ENCODE measurements around the gene C18orf63.

DNA sequence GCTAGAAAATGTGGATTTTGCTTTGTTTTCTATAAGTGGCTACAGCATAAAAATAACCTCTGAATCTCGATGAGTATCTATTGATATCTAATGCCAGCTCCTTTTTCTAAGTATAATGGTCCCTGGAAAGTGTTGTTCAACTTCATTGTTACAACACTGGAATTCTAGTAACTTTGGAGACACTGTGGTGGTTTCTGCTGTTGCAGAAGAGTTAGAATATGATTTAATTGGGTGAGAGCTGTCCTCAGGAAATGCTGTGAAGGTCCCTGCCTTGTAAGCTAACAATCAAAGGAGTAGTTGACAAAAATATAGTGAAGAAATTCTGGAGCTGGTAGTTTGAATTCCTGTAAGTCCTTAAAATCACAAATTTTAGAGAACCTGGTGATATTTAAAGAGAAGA is 62.1 kb downstream of the C18orf63 start:
- TF ChIP-seq, protein P1, sequence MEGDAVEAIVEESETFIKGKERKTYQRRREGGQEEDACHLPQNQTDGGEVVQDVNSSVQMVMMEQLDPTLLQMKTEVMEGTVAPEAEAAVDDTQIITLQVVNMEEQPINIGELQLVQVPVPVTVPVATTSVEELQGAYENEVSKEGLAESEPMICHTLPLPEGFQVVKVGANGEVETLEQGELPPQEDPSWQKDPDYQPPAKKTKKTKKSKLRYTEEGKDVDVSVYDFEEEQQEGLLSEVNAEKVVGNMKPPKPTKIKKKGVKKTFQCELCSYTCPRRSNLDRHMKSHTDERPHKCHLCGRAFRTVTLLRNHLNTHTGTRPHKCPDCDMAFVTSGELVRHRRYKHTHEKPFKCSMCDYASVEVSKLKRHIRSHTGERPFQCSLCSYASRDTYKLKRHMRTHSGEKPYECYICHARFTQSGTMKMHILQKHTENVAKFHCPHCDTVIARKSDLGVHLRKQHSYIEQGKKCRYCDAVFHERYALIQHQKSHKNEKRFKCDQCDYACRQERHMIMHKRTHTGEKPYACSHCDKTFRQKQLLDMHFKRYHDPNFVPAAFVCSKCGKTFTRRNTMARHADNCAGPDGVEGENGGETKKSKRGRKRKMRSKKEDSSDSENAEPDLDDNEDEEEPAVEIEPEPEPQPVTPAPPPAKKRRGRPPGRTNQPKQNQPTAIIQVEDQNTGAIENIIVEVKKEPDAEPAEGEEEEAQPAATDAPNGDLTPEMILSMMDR (conservative IDR thresholded peaks at IDR 0.05; ENCODE audit: low read depth, low read length), result no peak
- TF ChIP-seq POLR2A (IDR thresholded peaks at IDR 0.05; ENCODE audit: low read depth, low read length), result no peak
- no peak for TF ChIP-seq BHLHE40 (IDR thresholded peaks at IDR 0.05; ENCODE audit: low read depth, low read length)
- no peak for TF ChIP-seq RCOR1 (IDR thresholded peaks at IDR 0.05; ENCODE audit: insufficient replicate concordance, low read length)
- no peak for TF ChIP-seq RAD21 (IDR thresholded peaks at IDR 0.05; ENCODE audit: low read length)
- TF ChIP-seq NFE2L2 (IDR thresholded peaks at IDR 0.05; ENCODE audit: low read depth, low read length), result no peak
- TF ChIP-seq, protein P2, sequence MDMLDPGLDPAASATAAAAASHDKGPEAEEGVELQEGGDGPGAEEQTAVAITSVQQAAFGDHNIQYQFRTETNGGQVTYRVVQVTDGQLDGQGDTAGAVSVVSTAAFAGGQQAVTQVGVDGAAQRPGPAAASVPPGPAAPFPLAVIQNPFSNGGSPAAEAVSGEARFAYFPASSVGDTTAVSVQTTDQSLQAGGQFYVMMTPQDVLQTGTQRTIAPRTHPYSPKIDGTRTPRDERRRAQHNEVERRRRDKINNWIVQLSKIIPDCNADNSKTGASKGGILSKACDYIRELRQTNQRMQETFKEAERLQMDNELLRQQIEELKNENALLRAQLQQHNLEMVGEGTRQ (IDR thresholded peaks at IDR 0.05; ENCODE audit: low read depth, low read length), result no peak
- TF ChIP-seq RFX5 (IDR thresholded peaks at IDR 0.05; ENCODE audit: low read depth, low read length), result no peak
- TF ChIP-seq SMC3 (IDR thresholded peaks at IDR 0.05; ENCODE audit: low read depth, low read length), result no peak
- no peak for TF ChIP-seq CEBPB (IDR thresholded peaks at IDR 0.05; ENCODE audit: low read depth, low read length)
- no peak for TF ChIP-seq FOS (IDR thresholded peaks at IDR 0.05; ENCODE audit: low read depth, low read length)

Data from IMR-90 (cell line).